ENCODE measurements around the gene TBCCD1. TPM values are rescaled to one million over a fixed set of nuclear protein-coding genes. Genes with fewer than 3 reads are reported as not detected.

Gene TBCCD1
- total RNA-seq, 1 donor from 2014 or later = 10.3 TPM

DNA sequence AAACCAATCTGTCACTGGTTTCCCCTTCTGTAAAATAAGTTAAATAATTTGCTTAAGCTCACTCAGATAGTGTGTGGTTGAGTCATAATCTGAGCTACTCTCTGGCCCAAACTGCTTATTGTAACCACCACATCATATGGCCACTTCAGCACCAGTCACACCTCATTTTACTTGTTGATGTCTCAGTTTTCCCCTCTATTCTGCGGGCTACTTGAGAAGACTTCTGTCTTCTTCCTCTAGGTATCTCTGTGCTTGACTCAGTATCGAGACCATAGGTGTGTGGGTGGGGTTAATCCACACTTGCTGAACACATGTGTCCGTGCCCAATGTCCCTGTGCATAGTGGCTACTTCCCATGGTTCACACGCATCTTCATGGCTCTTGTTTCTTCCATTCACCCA is 55.9 kb downstream of the TBCCD1 start:
- peaks cover 2% of the 10 kb centered on the region for H3K27me3 ChIP-seq (ENCODE audit: control insufficient read depth, insufficient read depth, low read length)
- H3K4me3 ChIP-seq (ENCODE audit: low read depth, low read length) = no peak overlapping the region
- no peak for DNase-seq (ENCODE audit: low read depth)
- TF ChIP-seq, protein P1, sequence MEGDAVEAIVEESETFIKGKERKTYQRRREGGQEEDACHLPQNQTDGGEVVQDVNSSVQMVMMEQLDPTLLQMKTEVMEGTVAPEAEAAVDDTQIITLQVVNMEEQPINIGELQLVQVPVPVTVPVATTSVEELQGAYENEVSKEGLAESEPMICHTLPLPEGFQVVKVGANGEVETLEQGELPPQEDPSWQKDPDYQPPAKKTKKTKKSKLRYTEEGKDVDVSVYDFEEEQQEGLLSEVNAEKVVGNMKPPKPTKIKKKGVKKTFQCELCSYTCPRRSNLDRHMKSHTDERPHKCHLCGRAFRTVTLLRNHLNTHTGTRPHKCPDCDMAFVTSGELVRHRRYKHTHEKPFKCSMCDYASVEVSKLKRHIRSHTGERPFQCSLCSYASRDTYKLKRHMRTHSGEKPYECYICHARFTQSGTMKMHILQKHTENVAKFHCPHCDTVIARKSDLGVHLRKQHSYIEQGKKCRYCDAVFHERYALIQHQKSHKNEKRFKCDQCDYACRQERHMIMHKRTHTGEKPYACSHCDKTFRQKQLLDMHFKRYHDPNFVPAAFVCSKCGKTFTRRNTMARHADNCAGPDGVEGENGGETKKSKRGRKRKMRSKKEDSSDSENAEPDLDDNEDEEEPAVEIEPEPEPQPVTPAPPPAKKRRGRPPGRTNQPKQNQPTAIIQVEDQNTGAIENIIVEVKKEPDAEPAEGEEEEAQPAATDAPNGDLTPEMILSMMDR (IDR thresholded peaks at IDR 0.05; ENCODE audit: insufficient read depth, low read length, poor library complexity, severe bottlenecking) = no peak
- H3K36me3 ChIP-seq (ENCODE audit: control insufficient read depth, insufficient read depth, low read length) = no peaks in the 10 kb centered on the region

DNA sequence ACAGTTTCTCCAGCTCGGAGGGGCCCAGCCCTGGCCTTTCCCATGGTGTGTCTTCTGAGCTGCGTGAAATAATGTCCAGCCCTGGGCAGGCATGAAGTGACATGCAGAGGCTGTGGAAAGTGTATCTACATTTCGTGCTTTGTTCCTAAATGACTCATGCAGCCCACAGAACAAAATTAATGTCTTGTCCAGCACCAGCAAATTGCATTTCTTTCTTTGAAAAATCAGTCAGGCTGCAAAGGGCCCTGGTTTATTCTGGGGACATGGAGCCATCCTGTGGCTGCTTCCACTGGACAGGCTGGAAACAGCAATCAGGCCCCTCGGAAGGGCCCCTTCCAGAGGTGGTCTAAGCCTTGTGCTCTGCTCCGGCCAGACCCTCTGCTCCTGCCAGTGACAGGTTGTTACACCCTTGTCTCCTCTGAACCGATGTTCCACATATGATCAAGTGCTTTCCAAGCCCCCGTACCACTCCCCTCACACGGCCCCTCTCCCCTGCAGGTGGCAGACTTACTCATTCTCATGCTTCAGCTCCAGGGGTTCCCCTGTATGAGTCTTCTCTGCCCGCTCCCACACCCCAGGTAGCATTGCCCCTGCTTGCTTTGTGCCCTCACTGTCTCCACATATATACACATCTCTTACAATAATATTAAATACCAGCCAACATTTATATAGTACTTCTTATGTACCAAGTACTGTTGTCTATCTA is 56.6 kb downstream of the TBCCD1 start:
- no peak for DNase-seq (ENCODE audit: low read depth)
- TF ChIP-seq, protein P1 (IDR thresholded peaks at IDR 0.05; ENCODE audit: insufficient read depth, low read length, poor library complexity, severe bottlenecking) = peak; percentile 8
- H3K36me3 ChIP-seq (ENCODE audit: control insufficient read depth, insufficient read depth, low read length) = no peaks in the 10 kb centered on the region
- peaks cover 2% of the 10 kb centered on the region for H3K27me3 ChIP-seq (ENCODE audit: control insufficient read depth, insufficient read depth, low read length)
- no peak overlapping the region for H3K4me3 ChIP-seq (ENCODE audit: low read depth, low read length)

DNA sequence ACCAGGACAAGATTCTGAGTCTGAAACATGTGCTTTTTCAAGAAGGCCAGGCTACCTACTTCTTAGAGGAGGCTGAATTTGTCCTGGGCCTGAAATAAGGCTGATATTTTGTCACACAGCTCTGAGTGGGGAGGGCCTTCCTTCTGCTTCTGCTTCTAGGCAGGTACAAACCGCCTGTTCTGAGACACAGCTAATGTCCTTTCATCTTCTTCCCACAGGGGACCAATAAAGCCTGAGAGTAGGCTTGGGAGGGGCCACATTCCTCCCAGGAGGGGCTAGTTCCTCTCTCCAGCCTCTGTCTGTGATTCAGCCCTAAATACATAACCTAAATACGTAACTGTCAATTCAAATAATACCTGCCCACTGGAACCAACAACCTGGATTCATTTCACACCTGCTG is 57.7 kb downstream of the TBCCD1 start:
- H3K27me3 ChIP-seq (ENCODE audit: control insufficient read depth, insufficient read depth, low read length) = peaks cover 2% of the 10 kb centered on the region
- no peak overlapping the region for H3K4me3 ChIP-seq (ENCODE audit: low read depth, low read length)
- TF ChIP-seq, protein P1 (IDR thresholded peaks at IDR 0.05; ENCODE audit: insufficient read depth, low read length, poor library complexity, severe bottlenecking) = no peak

DNA sequence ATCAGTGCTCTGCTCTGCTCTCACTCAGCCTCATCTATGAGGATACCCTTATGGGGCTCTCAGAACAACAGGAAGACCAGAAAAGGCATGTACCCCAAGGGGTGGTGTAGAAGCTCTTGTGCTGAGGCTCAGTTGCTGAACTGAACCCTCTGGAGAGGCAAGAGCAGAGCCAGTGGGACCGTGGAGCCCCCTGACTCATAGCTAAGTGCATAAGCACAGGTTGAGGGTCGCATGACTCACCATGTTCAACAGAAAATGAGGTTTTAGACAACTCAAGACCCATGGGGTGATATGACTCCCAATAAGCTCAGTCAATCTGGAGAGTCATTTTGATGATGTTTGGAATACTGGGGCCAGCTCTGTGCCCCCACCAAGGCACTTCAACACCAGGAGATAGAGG is 60.3 kb downstream of the TBCCD1 start:
- Histone ChIP-seq H3K4me3 (ENCODE audit: low read depth, low read length) (no peak overlapping the region), H3K36me3 (ENCODE audit: control insufficient read depth, insufficient read depth, low read length) (no peaks in the 10 kb centered on the region), H3K27me3 (ENCODE audit: control insufficient read depth, insufficient read depth, low read length) (peaks cover 5% of the 10 kb centered on the region)
- TF ChIP-seq, protein P1 (IDR thresholded peaks at IDR 0.05; ENCODE audit: insufficient read depth, low read length, poor library complexity, severe bottlenecking) = no peak
- DNase-seq (ENCODE audit: low read depth) = no peak

More for the DNA sequence above, 57.7 kb downstream of the TBCCD1 start:
- no peak for DNase-seq (ENCODE audit: low read depth)
- H3K36me3 ChIP-seq (ENCODE audit: control insufficient read depth, insufficient read depth, low read length) = no peaks in the 10 kb centered on the region

DNA sequence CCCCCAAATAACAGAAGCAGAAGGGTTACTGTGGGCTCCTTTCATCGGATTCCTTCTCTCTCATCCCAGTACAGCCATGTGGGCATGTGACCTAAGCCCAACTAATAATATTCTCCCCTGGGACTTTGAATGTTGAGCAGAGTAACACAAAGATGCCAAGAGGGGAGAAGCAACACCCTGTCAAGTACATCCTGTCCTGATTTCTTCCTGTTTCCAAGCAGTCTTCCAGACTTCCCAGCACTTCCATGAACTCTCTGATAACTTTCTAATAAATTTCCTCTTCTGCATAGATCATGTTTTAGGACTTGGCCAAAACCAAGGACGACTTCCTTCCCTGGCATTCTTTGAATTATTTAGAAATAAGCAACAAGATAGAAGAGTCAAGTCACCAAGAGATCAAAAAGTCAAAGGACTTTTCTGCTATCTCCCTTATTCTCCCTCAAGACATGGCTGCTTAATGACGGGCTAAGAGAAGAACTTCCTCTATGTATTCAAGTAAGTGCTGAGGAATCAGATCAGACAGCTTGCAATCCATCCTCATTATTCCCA is 60.9 kb downstream of the TBCCD1 start:
- TF ChIP-seq, protein P1 (IDR thresholded peaks at IDR 0.05; ENCODE audit: insufficient read depth, low read length, poor library complexity, severe bottlenecking) = no peak
- Histone ChIP-seq H3K36me3 (ENCODE audit: control insufficient read depth, insufficient read depth, low read length) (no peaks in the 10 kb centered on the region), H3K4me3 (ENCODE audit: low read depth, low read length) (no peak overlapping the region), H3K27me3 (ENCODE audit: control insufficient read depth, insufficient read depth, low read length) (peaks cover 5% of the 10 kb centered on the region)
- no peak for DNase-seq (ENCODE audit: low read depth)
